ENCODE measurements around the gene CEPT1.

GRCh38 chr1:111190931-111191451, 51.0 kb downstream of the CEPT1 start:
- TF ChIP-seq POLR2A (IDR thresholded peaks at IDR 0.05; ENCODE audit: control extremely low read depth in 1 of 2, low read depth in 2 of 2, low read length in 2 of 2) (no peak), JUND (IDR thresholded peaks at IDR 0.05; ENCODE audit: low read length) (no peak), CTCF (IDR thresholded peaks at IDR 0.05; ENCODE audit: control extremely low read depth in 1 of 3, insufficient read depth in 1 of 3, low read depth in 1 of 3, low read length in 3 of 3) (no peak), CBX5 (IDR thresholded peaks at IDR 0.05; ENCODE audit: low read depth, low read length) (no peak), EGR1 (IDR thresholded peaks at IDR 0.05; ENCODE audit: borderline replicate concordance, low read depth, low read length) (no peak), NRF1 (IDR thresholded peaks at IDR 0.05; ENCODE audit: low read depth, low read length) (no peak), RAD21 (IDR thresholded peaks at IDR 0.05 in 1 of 2, conservative IDR thresholded peaks at IDR 0.05 in 1 of 2; ENCODE audit: low read depth in 2 of 2, low read length in 2 of 2) (no peak)
